Fibroblast of pulmonary artery (primary cell): ENCODE results near the gene LOXHD1.

Experiments
- DNase-seq: peaks from one replicate; pipeline ENCODE4 v3.0.0-alpha.2; 2010; ENCODE audit warnings: low read depth
- H3K4me3 ChIP-seq: replicated peaks from 2 replicates; pipeline ENCODE4 v1.5.1; 2011; ENCODE audit warnings: low read depth, mild to moderate bottlenecking, control low read depth, low read length, moderate library complexity
- TF ChIP-seq, protein P1 (sequence below): IDR thresholded peaks from 2 replicates; pipeline ENCODE4 v1.5.1; 2011; ENCODE audit warnings: mild to moderate bottlenecking, control low read depth, low read length, inconsistent platforms; ENCODE audit errors: missing control alignments

LOXHD1 gene

DNA sequence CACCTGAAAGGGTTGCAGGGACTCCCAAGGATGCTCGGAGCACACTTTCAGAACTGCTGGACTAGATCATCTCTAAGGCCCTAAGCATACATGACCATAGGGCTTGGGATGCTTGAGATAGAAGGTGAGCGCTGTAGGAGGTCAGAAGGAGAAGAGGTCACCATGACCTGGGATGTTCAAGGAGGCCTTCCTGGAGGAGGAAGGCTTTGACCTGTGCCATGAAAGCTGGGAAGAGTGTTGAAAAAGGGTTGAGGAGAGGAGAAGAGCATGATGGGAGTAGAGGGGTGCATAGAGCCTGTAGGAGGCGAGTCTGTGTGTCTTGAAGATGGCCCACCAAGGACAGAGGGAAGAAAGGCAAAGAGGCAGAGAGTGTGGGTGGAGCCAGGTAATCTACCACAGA, 222.4 kb downstream of the LOXHD1 start:
- TF ChIP-seq, protein P1, sequence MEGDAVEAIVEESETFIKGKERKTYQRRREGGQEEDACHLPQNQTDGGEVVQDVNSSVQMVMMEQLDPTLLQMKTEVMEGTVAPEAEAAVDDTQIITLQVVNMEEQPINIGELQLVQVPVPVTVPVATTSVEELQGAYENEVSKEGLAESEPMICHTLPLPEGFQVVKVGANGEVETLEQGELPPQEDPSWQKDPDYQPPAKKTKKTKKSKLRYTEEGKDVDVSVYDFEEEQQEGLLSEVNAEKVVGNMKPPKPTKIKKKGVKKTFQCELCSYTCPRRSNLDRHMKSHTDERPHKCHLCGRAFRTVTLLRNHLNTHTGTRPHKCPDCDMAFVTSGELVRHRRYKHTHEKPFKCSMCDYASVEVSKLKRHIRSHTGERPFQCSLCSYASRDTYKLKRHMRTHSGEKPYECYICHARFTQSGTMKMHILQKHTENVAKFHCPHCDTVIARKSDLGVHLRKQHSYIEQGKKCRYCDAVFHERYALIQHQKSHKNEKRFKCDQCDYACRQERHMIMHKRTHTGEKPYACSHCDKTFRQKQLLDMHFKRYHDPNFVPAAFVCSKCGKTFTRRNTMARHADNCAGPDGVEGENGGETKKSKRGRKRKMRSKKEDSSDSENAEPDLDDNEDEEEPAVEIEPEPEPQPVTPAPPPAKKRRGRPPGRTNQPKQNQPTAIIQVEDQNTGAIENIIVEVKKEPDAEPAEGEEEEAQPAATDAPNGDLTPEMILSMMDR: no peak
- no peak for DNase-seq
- H3K4me3 ChIP-seq: no peak overlapping the region

DNA sequence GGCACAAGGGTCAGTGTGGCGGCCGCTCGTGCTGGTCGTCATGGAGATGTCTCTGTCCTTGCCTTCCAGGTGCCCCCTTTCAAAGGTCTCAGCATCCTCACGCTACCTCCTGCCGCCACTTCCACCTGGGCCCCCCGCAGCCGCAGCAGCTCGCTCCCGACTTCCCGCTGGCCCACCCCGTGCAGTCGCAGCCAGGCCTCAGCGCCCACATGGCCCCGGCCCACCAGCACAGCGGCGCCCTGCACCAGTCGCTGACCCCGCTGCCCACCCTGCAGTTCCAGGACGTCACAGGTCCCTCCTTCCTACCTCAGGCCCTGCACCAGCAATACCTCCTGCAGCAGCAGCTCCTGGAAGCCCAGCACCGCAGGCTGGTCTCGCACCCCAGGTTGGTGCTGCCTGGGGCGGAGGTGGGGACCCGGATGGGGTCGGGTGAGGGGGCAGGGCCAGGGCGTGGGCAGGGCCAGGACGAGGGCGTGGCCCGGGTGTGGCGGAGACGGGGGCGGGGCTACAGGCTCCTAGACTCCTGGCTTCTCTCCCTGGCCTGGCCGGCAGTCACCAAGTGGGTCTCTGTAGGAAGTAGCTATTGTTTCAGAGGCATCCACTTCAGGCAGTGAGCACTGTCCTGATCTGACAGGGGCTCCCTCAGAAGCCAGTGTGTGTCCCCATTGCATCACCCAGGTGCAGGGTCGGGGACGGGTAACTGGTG, 223.7 kb downstream of the LOXHD1 start:
- TF ChIP-seq, protein P1: no peak
- DNase-seq: no peak
- H3K4me3 ChIP-seq: no peak overlapping the region

DNA sequence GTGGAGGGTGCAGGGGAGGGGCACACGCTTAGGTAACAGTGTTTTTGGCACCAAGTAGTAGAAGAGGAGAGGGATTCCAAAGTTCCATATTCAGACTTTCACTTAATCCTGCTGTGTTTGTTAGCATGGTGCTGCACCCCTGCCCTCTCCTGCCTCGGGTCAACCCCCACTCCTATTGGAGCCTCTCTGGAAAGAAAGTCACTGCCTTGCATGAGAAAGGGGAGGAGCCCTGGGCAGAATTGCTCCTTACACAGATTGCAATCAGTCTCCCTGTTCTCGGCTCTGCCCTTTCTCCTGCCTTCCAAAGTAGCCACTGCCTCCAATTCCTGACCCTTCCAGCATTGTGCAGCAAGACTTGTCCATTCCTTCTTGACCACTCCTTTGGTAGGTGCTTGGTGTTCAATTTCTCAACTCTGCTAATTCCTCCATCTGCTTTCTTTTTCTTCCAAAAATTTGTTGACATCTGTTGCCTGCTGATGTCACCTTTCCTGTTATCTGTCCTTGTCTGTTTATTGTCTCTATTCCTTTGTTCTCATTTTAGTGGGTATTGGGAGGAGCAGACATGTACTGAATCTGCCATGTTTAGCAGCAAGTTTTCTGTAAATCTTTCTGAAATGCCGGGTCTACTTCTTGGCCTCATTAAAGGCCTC, 225.4 kb downstream of the LOXHD1 start:
- no peak for DNase-seq
- TF ChIP-seq, protein P1: no peak
- H3K4me3 ChIP-seq: no peak overlapping the region

DNA sequence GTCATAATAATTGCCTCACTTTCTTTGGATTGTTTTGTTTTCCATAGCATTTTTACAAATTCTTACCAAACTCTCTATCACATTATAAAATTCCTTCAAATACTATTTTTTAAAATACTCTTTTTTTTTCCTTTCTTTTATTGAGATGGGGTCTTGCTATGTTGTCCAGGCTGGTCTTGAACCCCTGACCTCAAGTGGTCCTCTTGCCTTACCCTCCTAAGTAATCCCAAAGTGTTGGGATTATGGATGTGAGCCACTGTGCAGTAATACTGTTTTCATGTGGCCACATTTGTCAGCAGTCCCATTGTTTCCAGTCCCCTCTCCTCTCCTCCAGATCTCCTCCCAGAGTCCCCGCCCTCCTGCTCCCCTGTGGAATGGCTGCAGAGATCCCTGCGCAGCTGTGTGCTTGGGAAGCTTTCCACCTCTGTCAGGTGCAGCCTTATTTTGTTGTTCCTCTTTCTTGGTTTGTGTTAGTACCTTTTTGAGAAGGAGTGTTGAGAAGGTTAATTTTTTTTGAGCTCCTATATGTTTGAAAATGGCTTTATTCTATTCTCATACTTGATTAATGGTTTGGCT, 227.3 kb downstream of the LOXHD1 start:
- TF ChIP-seq, protein P1: no peak

DNA sequence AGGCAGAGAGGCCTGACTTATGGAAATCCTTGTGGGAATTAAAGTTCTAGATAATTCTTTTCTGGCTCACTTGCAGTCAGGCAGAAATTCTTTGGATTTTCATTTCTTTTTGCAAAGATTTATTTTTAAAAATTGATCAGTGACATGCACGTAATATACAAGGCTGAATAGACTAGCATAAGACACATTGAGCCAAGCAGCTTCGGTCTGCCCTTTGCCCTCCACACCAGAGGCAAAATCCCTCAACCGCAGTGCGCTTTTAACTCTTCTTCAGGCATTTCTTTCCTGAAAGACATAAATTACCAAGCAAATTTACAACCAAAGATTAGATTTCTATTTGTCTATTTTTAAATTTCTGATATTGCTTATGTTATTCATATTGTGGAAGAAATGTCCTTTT, 227.9 kb downstream of the LOXHD1 start:
- H3K4me3 ChIP-seq: no peak overlapping the region
- TF ChIP-seq, protein P1: no peak
- no peak for DNase-seq

More for the DNA sequence above, 227.3 kb downstream of the LOXHD1 start:
- H3K4me3 ChIP-seq: no peak overlapping the region
- no peak for DNase-seq

DNA sequence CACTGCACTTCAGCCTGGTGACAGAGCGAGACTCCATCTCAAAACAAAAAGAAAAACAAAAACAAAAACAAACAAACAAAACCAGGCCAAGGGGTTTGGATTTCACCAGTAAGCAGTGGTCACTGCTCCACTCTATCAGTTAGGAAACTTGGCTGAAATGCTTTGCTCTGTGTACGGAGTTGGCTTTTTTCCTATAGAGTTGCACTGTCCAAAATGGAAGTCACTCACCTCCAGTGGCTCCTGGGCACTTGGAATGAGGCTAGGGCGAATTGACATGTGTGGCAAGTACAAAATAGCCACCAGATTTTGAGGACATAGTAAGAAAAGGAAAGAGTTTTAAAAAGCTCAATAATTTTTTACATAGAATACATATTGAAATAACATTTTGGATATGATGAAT, 228.7 kb downstream of the LOXHD1 start:
- TF ChIP-seq, protein P1: no peak
- no peak overlapping the region for H3K4me3 ChIP-seq
- DNase-seq: no peak
